ENCODE measurements around the gene ARHGAP19. TPM values are rescaled to one million over a fixed set of nuclear protein-coding genes. Genes with fewer than 3 reads are reported as not detected.

ARHGAP19 gene
- total RNA-seq, 1 experiment from 2014 or later: 59.0 TPM

GRCh38 chr10:97183314-97183713, 109.1 kb downstream of the ARHGAP19 start:
- intact Hi-C loops (cut with micrococcal nuclease; ENCODE audit: unreplicated experiment): no loop called here
- TF ChIP-seq CTCF (conservative IDR thresholded peaks at IDR 0.05; ENCODE audit: low read depth, low read length) (no peak), EZH2 (IDR thresholded peaks at IDR 0.05; ENCODE audit: borderline replicate concordance, low read depth, low read length, poor library complexity, severe bottlenecking) (no peak)
- BruUV-seq (replicated peaks): no TSS peak
- H3K4me3 ChIP-seq (ENCODE audit: low read depth, low read length, poor library complexity, severe bottlenecking): no peak overlapping the region
- H3K36me3 ChIP-seq (ENCODE audit: insufficient read depth, low read length, poor library complexity, severe bottlenecking): no peaks in the 10 kb centered on the region
- no peaks in the 10 kb centered on the region for H3K9me3 ChIP-seq (ENCODE audit: low read depth, low read length, poor library complexity, severe bottlenecking)
- no peak overlapping the region for H3K27ac ChIP-seq (ENCODE audit: low read depth, low read length, poor library complexity, severe bottlenecking)
- DNase-seq (ENCODE audit: low spot score): no peak
- peaks cover 50% of the 10 kb centered on the region for H3K27me3 ChIP-seq (replicated peaks; ENCODE audit: insufficient read depth, low read depth, low read length, poor library complexity)
- peaks cover 15% of the 10 kb centered on the region for H3K4me1 ChIP-seq (ENCODE audit: insufficient read depth, low read length, poor library complexity, severe bottlenecking)
- CTCF ChIA-PET: interaction anchor here (1.3 kb wide), 1 partner anchor 27 kb away, joined by 3 read pairs; no protein-coding TSS in a partner anchor
- POLR2A ChIA-PET (ENCODE audit: low non-redundant PET): no interaction called here

GRCh38 chr10:97182288-97182990, 110.0 kb downstream of the ARHGAP19 start:
- no peak for TF ChIP-seq EZH2 (IDR thresholded peaks at IDR 0.05; ENCODE audit: borderline replicate concordance, low read depth, low read length, poor library complexity, severe bottlenecking)
- TF ChIP-seq CTCF (conservative IDR thresholded peaks at IDR 0.05; ENCODE audit: low read depth, low read length): no peak
- Histone ChIP-seq H3K27ac (ENCODE audit: low read depth, low read length, poor library complexity, severe bottlenecking) (no peak overlapping the region), H3K9me3 (ENCODE audit: low read depth, low read length, poor library complexity, severe bottlenecking) (no peaks in the 10 kb centered on the region), H3K36me3 (ENCODE audit: insufficient read depth, low read length, poor library complexity, severe bottlenecking) (no peaks in the 10 kb centered on the region), H3K4me1 (ENCODE audit: insufficient read depth, low read length, poor library complexity, severe bottlenecking) (peaks cover 15% of the 10 kb centered on the region), H3K4me3 (ENCODE audit: low read depth, low read length, poor library complexity, severe bottlenecking) (no peak overlapping the region), H3K27me3 (replicated peaks; ENCODE audit: insufficient read depth, low read depth, low read length, poor library complexity) (peaks cover 57% of the 10 kb centered on the region)
- no peak for DNase-seq (ENCODE audit: low spot score)
- intact Hi-C loops (cut with micrococcal nuclease; ENCODE audit: unreplicated experiment): no loop called here
- ChIA-PET POLR2A (ENCODE audit: low non-redundant PET) (no interaction called here), CTCF (interaction anchor here (0.6 to 1.3 kb wide), 2 partner anchors 28 to 349 kb away, joined by 3 read pairs; no protein-coding TSS in a partner anchor)
- no TSS peak for BruUV-seq (replicated peaks)

GRCh38 chr10:97180986-97181385, 111.5 kb downstream of the ARHGAP19 start:
- ChIA-PET CTCF (no interaction called here), POLR2A (ENCODE audit: low non-redundant PET) (no interaction called here)
- H3K4me3 ChIP-seq (ENCODE audit: low read depth, low read length, poor library complexity, severe bottlenecking): no peak overlapping the region
- no peaks in the 10 kb centered on the region for H3K9me3 ChIP-seq (ENCODE audit: low read depth, low read length, poor library complexity, severe bottlenecking)
- no peak for DNase-seq (ENCODE audit: low spot score)
- H3K27ac ChIP-seq (ENCODE audit: low read depth, low read length, poor library complexity, severe bottlenecking): no peak overlapping the region
- TF ChIP-seq CTCF (conservative IDR thresholded peaks at IDR 0.05; ENCODE audit: low read depth, low read length) (no peak), EZH2 (IDR thresholded peaks at IDR 0.05; ENCODE audit: borderline replicate concordance, low read depth, low read length, poor library complexity, severe bottlenecking) (no peak)
- H3K27me3 ChIP-seq (replicated peaks; ENCODE audit: insufficient read depth, low read depth, low read length, poor library complexity): peaks cover 58% of the 10 kb centered on the region
- peaks cover 15% of the 10 kb centered on the region for H3K4me1 ChIP-seq (ENCODE audit: insufficient read depth, low read length, poor library complexity, severe bottlenecking)
- intact Hi-C loops (cut with micrococcal nuclease; ENCODE audit: unreplicated experiment): no loop called here
- H3K36me3 ChIP-seq (ENCODE audit: insufficient read depth, low read length, poor library complexity, severe bottlenecking): no peaks in the 10 kb centered on the region
- BruUV-seq (replicated peaks): no TSS peak

All from A673 (cell line).